HG03280 (cell line): ENCODE data around the gene NCAM1.

Experiments used
- ATAC-seq: cut with Tn5 transposase; IDR thresholded peaks from one replicate; pipeline ENCODE4 v1.9.1; 2021; ENCODE audit warnings: mild to moderate bottlenecking, moderate library complexity; ENCODE audit not compliant: unreplicated experiment

NCAM1 gene

DNA sequence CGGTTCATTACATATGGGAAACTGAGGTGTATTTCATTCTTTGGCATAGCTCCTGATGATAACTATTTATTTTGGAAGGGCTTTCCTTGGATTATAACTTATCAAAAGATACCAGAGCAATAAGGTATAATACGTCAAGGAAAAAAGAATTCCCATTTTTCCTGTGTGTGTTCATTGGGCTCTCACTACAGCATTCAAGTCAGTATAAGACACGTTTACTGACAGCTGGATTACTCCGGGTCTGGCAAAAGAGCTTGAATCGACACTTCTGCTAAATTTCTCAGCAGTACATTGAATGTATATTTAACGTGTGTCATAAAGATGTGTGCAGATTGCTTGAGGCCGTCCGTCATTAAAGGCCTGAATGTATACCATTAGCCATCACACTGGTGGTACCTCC, 163.4 kb downstream of the NCAM1 start:
- no peak for ATAC-seq

- no peak for ATAC-seq
These were observed 168.2 kb downstream of the NCAM1 start for GRCh38 chr11:113129261-113129992.

GRCh38 chr11:113131036-113131775, 170.0 kb downstream of the NCAM1 start:
- no peak for ATAC-seq

DNA sequence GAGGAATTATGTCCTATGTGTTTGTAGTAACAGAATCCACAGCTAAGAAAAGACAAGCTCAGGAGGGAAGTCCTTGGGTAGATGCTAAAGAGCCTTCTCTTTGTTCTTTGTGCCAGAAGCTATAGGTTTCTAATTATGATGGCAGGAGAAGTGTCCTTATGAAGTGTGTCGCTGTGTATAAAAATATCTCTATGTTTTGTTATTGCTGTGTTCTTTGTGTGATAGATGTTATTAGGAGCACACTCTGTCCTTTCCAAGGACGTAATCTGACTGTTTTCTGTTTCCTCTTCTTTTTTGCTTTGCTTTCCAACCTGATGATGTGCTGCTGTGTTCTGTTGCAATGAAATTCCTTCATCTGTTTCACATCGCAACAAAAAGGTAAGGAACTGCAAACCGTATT, 171.9 kb downstream of the NCAM1 start:
- ATAC-seq, result no peak

GRCh38 chr11:113134626-113135025, 173.4 kb downstream of the NCAM1 start:
- ATAC-seq, result no peak

- ATAC-seq, result no peak
These were observed 176.7 kb downstream of the NCAM1 start for GRCh38 chr11:113137713-113138529.

- no peak for ATAC-seq
These were observed 177.5 kb downstream of the NCAM1 start for GRCh38 chr11:113138731-113139130.

DNA sequence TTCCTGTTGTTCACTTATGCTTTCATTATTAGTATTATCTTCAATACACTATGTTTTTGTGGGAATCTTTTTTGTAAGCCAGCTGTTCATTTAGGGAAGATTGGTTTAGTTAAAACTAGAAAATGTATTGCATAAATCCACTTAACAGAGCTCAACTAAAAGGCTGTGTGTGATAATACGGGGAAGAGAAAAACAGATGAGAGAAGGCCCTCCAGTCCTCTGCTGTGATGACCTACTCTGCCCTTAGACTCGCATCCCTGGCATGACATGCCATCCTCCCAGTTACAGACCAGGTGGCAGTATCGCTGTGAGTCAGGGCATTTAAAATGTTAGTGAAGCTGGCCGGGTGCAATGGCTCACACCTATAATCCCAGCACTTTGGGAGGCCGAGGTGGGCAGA, 179.8 kb downstream of the NCAM1 start:
- no peak for ATAC-seq

- ATAC-seq, result no peak
These were observed 181.3 kb downstream of the NCAM1 start for GRCh38 chr11:113142508-113142907.

DNA sequence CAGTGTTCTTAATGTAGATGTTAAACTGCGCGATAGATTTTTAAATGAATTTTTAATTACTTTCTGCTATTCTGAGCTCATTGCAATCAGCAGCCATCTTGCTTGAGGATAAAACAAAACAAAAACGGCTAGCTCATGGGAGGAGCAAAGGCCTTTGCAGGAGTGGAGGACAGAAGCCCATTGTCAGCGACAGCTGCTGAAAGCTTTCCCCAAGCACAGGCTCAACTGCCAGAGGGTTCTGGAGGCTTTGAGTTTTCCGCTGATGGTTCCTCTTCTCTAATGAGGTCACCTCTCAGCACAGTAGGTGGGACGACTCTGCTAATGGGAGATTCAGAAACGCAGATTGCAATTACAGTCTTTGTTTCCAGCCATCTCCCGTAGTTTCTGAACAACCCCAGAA, 186.0 kb downstream of the NCAM1 start:
- ATAC-seq, result no peak

GRCh38 chr11:113148076-113148475, 186.9 kb downstream of the NCAM1 start:
- no peak for ATAC-seq

DNA sequence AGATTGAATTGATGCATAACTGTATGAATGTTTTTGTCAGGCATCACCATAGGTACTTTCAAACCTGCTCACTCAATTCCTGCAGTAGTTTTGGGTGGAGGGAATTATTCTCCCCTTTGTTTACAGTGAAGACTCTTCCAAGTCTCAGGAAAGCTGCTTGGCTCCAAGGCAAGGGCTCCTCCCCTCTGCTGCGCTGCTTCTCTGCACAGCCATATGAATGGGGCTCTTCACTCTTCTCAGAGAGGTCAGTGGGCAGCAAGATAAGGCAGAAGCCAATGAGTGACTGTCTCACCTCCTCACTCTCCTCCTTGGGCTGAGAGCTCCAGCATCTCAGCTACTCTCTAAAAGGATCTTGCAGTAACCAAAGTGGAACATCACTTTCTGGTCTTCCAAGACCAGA, 187.4 kb downstream of the NCAM1 start:
- no peak for ATAC-seq

DNA sequence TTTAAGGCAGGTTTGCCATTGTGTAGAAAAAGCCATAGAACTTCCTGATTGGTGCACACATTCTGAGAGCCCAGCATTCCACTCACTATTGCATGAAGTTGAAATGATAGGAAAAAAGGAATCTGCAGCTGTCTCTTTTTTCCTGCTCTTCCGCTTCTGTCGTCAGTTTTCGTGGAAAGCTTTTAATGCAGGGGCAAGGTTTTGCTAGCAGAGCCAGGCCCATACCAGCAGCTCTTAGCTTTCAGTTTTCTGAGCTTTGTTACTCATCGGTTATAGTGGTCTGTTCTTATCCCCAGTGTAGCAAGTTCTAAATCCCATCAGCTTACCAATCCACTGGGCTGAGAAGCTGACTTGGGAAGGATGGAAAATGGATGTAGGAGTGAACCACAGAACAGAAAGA, 190.3 kb downstream of the NCAM1 start:
- no peak for ATAC-seq

GRCh38 chr11:113152500-113152899, 191.3 kb downstream of the NCAM1 start:
- no peak for ATAC-seq

DNA sequence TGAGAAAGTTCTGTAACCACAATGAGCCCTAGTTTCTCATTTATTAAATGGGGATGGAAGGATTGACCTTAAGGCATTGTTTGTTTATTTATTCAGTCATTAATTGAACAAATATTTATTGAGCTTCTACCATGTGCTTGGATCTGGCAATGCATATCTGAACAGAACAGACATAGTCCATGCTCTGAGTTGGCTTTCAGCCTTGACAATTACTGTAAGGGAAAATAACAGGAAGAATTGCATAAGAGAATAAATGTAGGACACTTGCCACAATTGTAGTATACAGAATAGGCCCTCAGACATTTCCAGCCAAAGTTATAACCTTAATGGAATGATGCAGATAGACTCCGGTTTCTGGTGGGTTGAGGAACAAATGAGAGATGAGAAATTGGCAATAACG, 192.6 kb downstream of the NCAM1 start:
- ATAC-seq, result no peak

DNA sequence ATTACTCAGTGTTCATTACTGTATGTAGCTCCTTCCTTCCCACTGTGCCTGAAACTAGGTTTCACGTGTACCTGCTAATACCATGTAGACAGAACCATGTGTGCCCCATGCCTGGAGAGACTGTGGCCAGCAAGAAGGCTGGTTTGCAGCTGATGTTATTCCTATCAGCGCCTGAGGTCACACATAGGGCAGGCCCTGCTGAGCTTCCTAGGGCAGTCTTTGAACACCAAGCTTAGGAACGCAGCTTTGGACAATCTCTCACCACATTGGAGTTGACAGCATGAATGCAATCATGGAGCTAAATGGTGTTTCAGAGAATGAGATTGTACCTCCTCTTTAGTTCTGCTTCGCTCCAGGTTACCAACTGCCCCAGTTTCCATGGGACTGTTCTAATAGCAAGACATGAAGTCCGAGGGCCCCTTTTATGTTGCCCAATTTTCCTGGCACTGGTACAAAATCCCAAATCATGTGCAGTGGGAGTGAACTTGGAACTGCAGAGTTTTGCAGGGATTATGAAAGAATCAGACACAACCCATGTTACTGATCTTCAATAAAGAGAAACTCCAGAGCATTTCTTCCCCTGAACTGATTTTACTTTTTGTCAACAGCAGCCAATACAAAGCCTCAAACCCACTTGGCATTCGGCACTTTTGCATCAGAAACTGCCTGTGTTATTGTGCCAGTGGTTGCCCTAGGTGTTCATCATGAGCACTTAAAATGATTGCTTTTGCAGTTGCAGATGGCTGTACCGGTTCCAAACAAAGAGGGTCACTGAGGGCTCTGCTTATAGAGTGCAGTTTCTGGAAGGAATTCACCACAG, 199.0 kb downstream of the NCAM1 start:
- no peak for ATAC-seq

DNA sequence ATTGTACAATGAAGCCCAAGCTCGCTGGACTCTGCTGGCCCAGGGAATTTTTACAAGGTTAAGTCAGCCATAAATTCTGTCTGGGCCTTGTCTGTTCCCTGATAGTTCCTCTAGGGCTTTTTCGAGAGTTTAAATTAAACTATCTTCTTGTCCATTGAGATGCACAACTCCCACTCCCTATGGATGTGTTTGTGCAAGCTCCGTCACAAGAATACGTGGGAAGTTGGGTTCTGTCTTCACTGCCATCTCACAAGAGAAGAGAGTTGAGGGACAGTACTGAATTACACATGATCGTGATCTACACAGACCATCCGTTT, 199.5 kb downstream of the NCAM1 start:
- ATAC-seq, result no peak

GRCh38 chr11:113161711-113162591, 200.7 kb downstream of the NCAM1 start:
- no peak for ATAC-seq

DNA sequence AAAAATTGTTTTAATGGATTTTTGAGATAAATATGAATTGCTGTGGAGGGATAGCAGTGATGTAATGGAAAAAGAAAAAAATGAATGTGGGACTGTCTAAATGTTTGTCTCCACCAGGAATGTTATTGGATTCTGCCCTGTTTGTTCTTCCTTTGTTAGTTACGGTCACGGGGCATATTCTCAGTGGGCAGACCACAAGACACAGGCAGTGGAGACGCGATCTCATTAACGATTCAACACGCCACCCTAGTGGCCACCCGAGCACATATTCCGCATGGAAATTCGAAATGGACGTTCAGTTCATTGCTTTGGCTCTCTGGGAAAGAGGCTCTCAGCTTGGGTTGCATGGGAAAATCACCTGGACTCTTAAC, 201.4 kb downstream of the NCAM1 start:
- no peak for ATAC-seq
